Naive thymus-derived CD8-positive, alpha-beta T cell (primary cell): Measurements from ENCODE around the gene CERS2. TPM values are rescaled to one million over a fixed set of nuclear protein-coding genes. Genes with fewer than 3 reads are reported as not detected.

ENCODE experiments used
- ATAC-seq, 2 donors: fragments of 150-1000 bp; cut with Tn5 transposase in 1 of 2; sonication (Bioruptor Pico), chemical (Tn5 transposase) in 1 of 2; 1 replicate in 1 of 2; 2 replicates in 1 of 2; pipeline ENCODE4 v1.10.0; 2021; ENCODE audit warnings: mild to moderate bottlenecking in 2 of 2, moderate library complexity in 2 of 2
- POLR2A ChIA-PET: fragments of 350-600 bp; sonication (Branson Sonifier 250); formaldehyde crosslinking; loops from one replicate; lab custom pipeline; 2021; ENCODE audit warnings: antibody characterized with exemption; lab: Charles Lee
- DNase-seq, 10 donors: peaks; one replicate each; pipeline versions ENCODE4 v3.0.0 to v3.0.0-alpha.2; 2020 to 2022
- H3K27ac Mint-ChIP-seq, 10 donors: one replicate each; pipeline ENCODE4 v1.8.0; 2020 to 2022; ENCODE audit warnings: mild to moderate bottlenecking in 10 of 10, mixed read lengths in 10 of 10, moderate library complexity in 4 of 10, inconsistent platforms in 1 of 10
- H3K27me3 Mint-ChIP-seq, 5 donors: one replicate each; pipeline ENCODE4 v1.8.0; 2021 to 2022; ENCODE audit warnings: mixed read lengths in 5 of 5
- H3K36me3 Mint-ChIP-seq, 3 donors: one replicate each; pipeline ENCODE4 v1.8.0; 2020 to 2022; ENCODE audit warnings: mixed read lengths in 3 of 3, mild to moderate bottlenecking in 2 of 3, inconsistent platforms in 1 of 3
- H3K4me1 Mint-ChIP-seq, 4 donors: one replicate each; pipeline ENCODE4 v1.8.0; 2021 to 2022; ENCODE audit warnings: mixed read lengths in 4 of 4
- H3K4me3 Mint-ChIP-seq, 10 donors: one replicate each; pipeline ENCODE4 v1.8.0; 2020 to 2022; ENCODE audit warnings: mild to moderate bottlenecking in 10 of 10, mixed read lengths in 10 of 10, moderate library complexity in 6 of 10, inconsistent platforms in 1 of 10
- H3K9me3 Mint-ChIP-seq, 9 donors: one replicate each; pipeline ENCODE4 v1.8.0; 2020 to 2022; ENCODE audit warnings: mixed read lengths in 9 of 9, mild to moderate bottlenecking in 3 of 9, inconsistent platforms in 1 of 9, moderate library complexity in 1 of 9
- polyA plus RNA-seq, 3 donors: library from polyadenylated mRNA; unstranded; fragments of 300-500 nt; fragmentation: Illumina TruSeq; gene quantifications; one replicate each; pipeline ENCODE4 v1.2.3, GENCODE V29; 2021
- total RNA-seq, 8 experiments: library from RNA in 2 of 8; stranded (reverse) in 2 of 8; gene quantifications; one replicate each; pipeline ENCODE4 v1.2.3 and lab custom pipeline; 2021 to 2026

Gene CERS2
- total and polyA plus RNA-seq, 5 experiments from 2014 or later: 110 to 143 (median 129) TPM

GRCh38 chr1:150927624-150928023 is 47.0 kb downstream of the CERS2 start:
- ATAC-seq: no peak
- peaks cover 18 to 51% (median 39%) of the 10 kb centered on the region in 3 donors for H3K36me3 Mint-ChIP-seq
- no peaks in the 10 kb centered on the region for H3K27me3 Mint-ChIP-seq
- POLR2A ChIA-PET: interaction anchor here (0.7 to 3.0 kb wide), 3 partner anchors 47 to 78 kb away, joined by 3 to 14 read pairs (median 4); partner anchors contain the start of gene CERS2
- DNase-seq: no peak
- H3K4me1 Mint-ChIP-seq: peaks cover 10 to 39% (median 22%) of the 10 kb centered on the region in 4 donors
- peak overlapping the region; percentile 49 to 99 (median 94) for H3K4me3 Mint-ChIP-seq
- H3K27ac Mint-ChIP-seq: peak overlapping the region in 7 of 10 donors; percentile 57 to 98 (median 92)
- H3K9me3 Mint-ChIP-seq: peaks cover 0 to 16% (median 3%) of the 10 kb centered on the region in 9 donors

GRCh38 chr1:150926097-150926741 is 48.4 kb downstream of the CERS2 start, which contains the start of gene SETDB1:
Gene SETDB1 (plus strand): TSS chr1:150926363. CDS start chr1:150927715, 1,352 bp downstream.
- ATAC-seq (peak; percentile 94 to 96), DNase-seq (peak; percentile 78 to 97 (median 92))
- Mint-ChIP-seq H3K4me1 (peaks cover 10 to 41% (median 28%) of the 10 kb centered on the region in 4 donors), H3K4me3 (peak within 1 kb of the TSS; percentile 90 to 99 (median 95)), H3K36me3 (peaks cover 10 to 39% (median 28%) of the 10 kb centered on the region in 3 donors), H3K27ac (peak within 1 kb of the TSS; percentile 92 to 99 (median 96)), H3K9me3 (peaks cover 0 to 6% (median 0%) of the 10 kb centered on the region in 9 donors), H3K27me3 (no peaks in the 10 kb centered on the region)
- POLR2A ChIA-PET: interaction anchor here (0.8 to 3.0 kb wide), 9 partner anchors 47 to 562 kb away, joined by 3 to 14 read pairs (median 4); partner anchors contain the start of genes CERS2, MCL1, RPRD2 and SEMA6C

- Mint-ChIP-seq H3K4me3 (peak overlapping the region; percentile 90 to 99 (median 95)), H3K36me3 (peaks cover 9 to 28% (median 20%) of the 10 kb centered on the region in 3 donors), H3K27me3 (no peaks in the 10 kb centered on the region), H3K27ac (peak overlapping the region in 6 of 10 donors; percentile 92 to 99 (median 98)), H3K4me1 (peaks cover 10 to 41% (median 28%) of the 10 kb centered on the region in 4 donors), H3K9me3 (peaks cover 0 to 2% (median 0%) of the 10 kb centered on the region in 9 donors)
- POLR2A ChIA-PET: interaction anchor here (0.6 to 3.0 kb wide), 11 partner anchors 24 to 561 kb away, joined by 3 to 14 read pairs (median 4); partner anchors contain the start of genes CERS2, MCL1 and RPRD2
- ATAC-seq (no peak), DNase-seq (peak in 1 of 10 donors; percentile 6)
Measured at GRCh38 chr1:150925080-150925479, 49.6 kb downstream of the CERS2 start.

- Mint-ChIP-seq H3K27me3 (no peaks in the 10 kb centered on the region), H3K4me1 (peaks cover 5 to 26% (median 20%) of the 10 kb centered on the region in 4 donors), H3K36me3 (peaks cover 0 to 4% (median 0%) of the 10 kb centered on the region in 3 donors), H3K27ac (peak overlapping the region in 6 of 10 donors; percentile 1 to 69 (median 29)), H3K9me3 (no peaks in the 10 kb centered on the region), H3K4me3 (peak overlapping the region in 3 of 10 donors; percentile 7 to 32 (median 20))
- DNase-seq (peak; percentile 43 to 88 (median 68)), ATAC-seq (peak; percentile 36 to 44)
- POLR2A ChIA-PET: interaction anchor here (0.6 to 1.6 kb wide), 3 partner anchors 11 to 585 kb away, joined by 3 to 6 read pairs (median 4); no protein-coding TSS in a partner anchor
Measured at GRCh38 chr1:150922519-150922975, 52.1 kb downstream of the CERS2 start.

GRCh38 chr1:150917387-150917786 is 57.2 kb downstream of the CERS2 start:
- no peak overlapping the region for H3K4me3 Mint-ChIP-seq
- no peaks in the 10 kb centered on the region for H3K27me3 Mint-ChIP-seq
- POLR2A ChIA-PET: no interaction called here
- ATAC-seq: no peak
- DNase-seq: no peak
- peaks cover 0 to 5% (median 5%) of the 10 kb centered on the region in 4 donors for H3K4me1 Mint-ChIP-seq
- H3K27ac Mint-ChIP-seq: no peak overlapping the region
- no peaks in the 10 kb centered on the region for H3K9me3 Mint-ChIP-seq
- no peaks in the 10 kb centered on the region for H3K36me3 Mint-ChIP-seq

Other genes with a start within 250 kb of the CERS2 start
- 10 to 100 TPM; 69.3 to 72.5 TPM for gene CTSS, start 209.1 kb downstream of the CERS2 start, total RNA-seq
- gene CTSS, start 209.1 kb downstream of the CERS2 start, polyA plus RNA-seq: 100 to 1,000 TPM; 111 to 137 (median 113) TPM
- gene CTSK, start 166.6 kb downstream of the CERS2 start, total RNA-seq: 10 to 100 TPM in 1 of 2 experiments, 1 to 10 TPM in 1; 9.0 to 11.1 TPM
- gene CTSK, start 166.6 kb downstream of the CERS2 start, polyA plus RNA-seq: under 1 TPM in 2 of 3 donors, not detected in 1; 0.21 to 0.84 TPM
- 10 to 100 TPM; 40.2 to 41.6 TPM for gene ARNT, start 98.2 kb downstream of the CERS2 start, total RNA-seq
- gene ARNT, start 98.2 kb downstream of the CERS2 start, polyA plus RNA-seq: 10 to 100 TPM; 16.8 to 25.6 (median 21.6) TPM
- gene CTXND2, start 87.7 kb downstream of the CERS2 start, total RNA-seq: not detected
- gene CTXND2, start 87.7 kb downstream of the CERS2 start, polyA plus RNA-seq: not detected
- gene SETDB1, start 48.5 kb downstream of the CERS2 start, total RNA-seq: 10 to 100 TPM; 82.6 to 95.2 TPM
- 10 to 100 TPM in 2 of 3 donors, 1 to 10 TPM in 1; 9.9 to 17.5 (median 10.1) TPM for gene SETDB1, start 48.5 kb downstream of the CERS2 start, polyA plus RNA-seq
- under 1 TPM in 1 of 2 experiments, not detected in 1; 0.49 TPM for gene ANXA9, start 7.5 kb upstream of the CERS2 start, total RNA-seq
- under 1 TPM in 1 of 3 donors, not detected in 2; 0.10 TPM for gene ANXA9, start 7.5 kb upstream of the CERS2 start, polyA plus RNA-seq
- 10 to 100 TPM; 18.3 to 20.2 TPM for gene MINDY1, start 32.1 kb upstream of the CERS2 start, total RNA-seq
- gene MINDY1, start 32.1 kb upstream of the CERS2 start, polyA plus RNA-seq: 10 to 100 TPM in 1 of 3 donors, 1 to 10 TPM in 2; 2.7 to 12.6 (median 4.9) TPM
- gene PRUNE1, start 33.6 kb upstream of the CERS2 start, total RNA-seq: 10 to 100 TPM; 35.7 to 37.8 TPM
- 10 to 100 TPM; 53.2 to 55.1 (median 54.9) TPM for gene PRUNE1, start 33.6 kb upstream of the CERS2 start, polyA plus RNA-seq
- 1 to 10 TPM; 3.8 to 5.3 TPM for gene BNIPL, start 61.8 kb upstream of the CERS2 start, total RNA-seq
- gene BNIPL, start 61.8 kb upstream of the CERS2 start, polyA plus RNA-seq: under 1 TPM in 2 of 3 donors, not detected in 1; 0.15 to 0.30 TPM
- gene C1orf56, start 72.9 kb upstream of the CERS2 start, total RNA-seq: 1 to 10 TPM; 4.2 to 4.4 TPM
- 1 to 10 TPM; 2.6 to 5.2 (median 4.5) TPM for gene C1orf56, start 72.9 kb upstream of the CERS2 start, polyA plus RNA-seq
- 100 to 1,000 TPM; 482 TPM for gene CDC42SE1, start 84.8 kb upstream of the CERS2 start, total RNA-seq
- gene CDC42SE1, start 84.8 kb upstream of the CERS2 start, polyA plus RNA-seq: 10 to 100 TPM; 77.9 to 89.3 (median 80.9) TPM
- 1 to 10 TPM; 4.9 to 5.8 TPM for gene MLLT11, start 85.6 kb upstream of the CERS2 start, total RNA-seq
- gene MLLT11, start 85.6 kb upstream of the CERS2 start, polyA plus RNA-seq: 1 to 10 TPM; 6.7 to 7.5 (median 7.4) TPM
- 10 to 100 TPM; 39.6 to 43.8 TPM for gene GABPB2, start 95.9 kb upstream of the CERS2 start, total RNA-seq
- 10 to 100 TPM in 1 of 3 donors, 1 to 10 TPM in 2; 4.8 to 16.4 (median 5.4) TPM for gene GABPB2, start 95.9 kb upstream of the CERS2 start, polyA plus RNA-seq
- 10 to 100 TPM; 10.6 to 13.2 TPM for gene SEMA6C, start 171.8 kb upstream of the CERS2 start, total RNA-seq
- gene SEMA6C, start 171.8 kb upstream of the CERS2 start, polyA plus RNA-seq: 1 to 10 TPM in 1 of 3 donors, under 1 TPM in 2; 0.57 to 1.1 (median 0.81) TPM
- gene TNFAIP8L2, start 181.8 kb upstream of the CERS2 start, total RNA-seq: 10 to 100 TPM; 31.5 to 33.1 TPM
- gene TNFAIP8L2, start 181.8 kb upstream of the CERS2 start, polyA plus RNA-seq: 10 to 100 TPM in 2 of 3 donors, 1 to 10 TPM in 1; 9.9 to 37.4 (median 11.7) TPM
- 1 to 10 TPM; 2.5 to 4.5 TPM for gene LYSMD1, start 191.1 kb upstream of the CERS2 start, total RNA-seq
- gene LYSMD1, start 191.1 kb upstream of the CERS2 start, polyA plus RNA-seq: under 1 TPM in 2 of 3 donors, not detected in 1; 0.23 to 0.30 TPM
- gene SCNM1, start 191.3 kb upstream of the CERS2 start, total RNA-seq: 10 to 100 TPM; 57.8 to 65.2 TPM
- 10 to 100 TPM; 53.7 to 74.2 (median 63.5) TPM for gene SCNM1, start 191.3 kb upstream of the CERS2 start, polyA plus RNA-seq
- 1 to 10 TPM; 2.0 to 4.6 TPM for gene TMOD4, start 201.1 kb upstream of the CERS2 start, total RNA-seq
- under 1 TPM in 2 of 3 donors, not detected in 1; 0.50 to 0.59 TPM for gene TMOD4, start 201.1 kb upstream of the CERS2 start, polyA plus RNA-seq
- gene VPS72, start 215.4 kb upstream of the CERS2 start, total RNA-seq: 10 to 100 TPM; 58.3 to 68.9 TPM
- 10 to 100 TPM; 69.7 to 79.1 (median 70.9) TPM for gene VPS72, start 215.4 kb upstream of the CERS2 start, polyA plus RNA-seq
- 10 to 100 TPM; 52.5 to 55.8 TPM for gene PIP5K1A, start 223.7 kb upstream of the CERS2 start, total RNA-seq
- 10 to 100 TPM in 2 of 3 donors, 1 to 10 TPM in 1; 8.5 to 11.0 (median 10.9) TPM for gene PIP5K1A, start 223.7 kb upstream of the CERS2 start, polyA plus RNA-seq